WTC11 (cell line): ENCODE data around the gene BAG1.

Experiments
- SMAD3 ChIP-seq: sonication (generic); formaldehyde crosslinking; IDR thresholded peaks from 2 replicates; pipeline ENCODE4 v1.8.0; 2022; ENCODE audit warnings: missing genetic modification reagents, mild to moderate bottlenecking, borderline replicate concordance
- TF ChIP-seq, protein P1 (sequence below): fragments of 250-450 bp; sonication (Bioruptor Pico); IDR thresholded peaks from 2 replicates; pipeline ENCODE4 v1.9.0; 2021; ENCODE audit warnings: mild to moderate bottlenecking
- TF ChIP-seq, protein P2 (sequence below): fragments of 200-600 bp; IDR thresholded peaks from 2 replicates; pipeline ENCODE4 v1.8.0; 2022; ENCODE audit warnings: antibody characterized with exemption

DNA sequence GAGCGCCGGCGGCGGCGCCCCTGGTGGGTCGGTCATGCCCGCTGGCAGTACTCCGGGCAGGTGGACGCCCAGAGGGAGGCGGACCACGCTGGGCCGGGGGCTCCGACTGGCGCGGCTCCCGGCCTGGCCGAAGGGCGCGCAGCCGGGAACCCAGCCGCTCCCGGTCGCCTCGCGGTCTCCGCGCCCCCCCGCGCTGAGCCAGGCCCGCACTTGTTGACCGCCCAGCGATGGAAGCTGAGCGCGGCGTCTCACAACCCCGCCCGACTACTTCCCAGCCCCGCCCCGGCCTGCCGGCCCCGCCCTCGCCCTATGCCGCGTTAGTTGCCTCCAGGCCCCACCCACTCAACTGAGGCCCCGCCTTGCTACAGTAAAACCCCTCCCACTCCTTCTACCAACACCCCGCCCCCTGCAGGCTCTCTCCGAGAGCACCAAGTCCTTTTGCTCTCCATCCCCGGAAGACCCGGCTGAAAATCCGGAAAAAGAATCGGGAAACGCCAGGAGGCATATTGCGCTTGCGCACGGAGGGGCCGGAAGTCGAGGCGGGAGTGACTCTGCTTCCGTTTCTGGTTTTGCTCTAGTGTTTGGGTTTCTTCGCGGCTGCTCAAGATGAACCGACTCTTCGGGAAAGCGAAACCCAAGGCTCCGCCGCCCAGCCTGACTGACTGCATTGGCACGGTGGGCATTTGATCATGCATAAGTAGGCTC is at the start of gene BAG1, which contains the start of gene CHMP5:
- TF ChIP-seq, protein P1, sequence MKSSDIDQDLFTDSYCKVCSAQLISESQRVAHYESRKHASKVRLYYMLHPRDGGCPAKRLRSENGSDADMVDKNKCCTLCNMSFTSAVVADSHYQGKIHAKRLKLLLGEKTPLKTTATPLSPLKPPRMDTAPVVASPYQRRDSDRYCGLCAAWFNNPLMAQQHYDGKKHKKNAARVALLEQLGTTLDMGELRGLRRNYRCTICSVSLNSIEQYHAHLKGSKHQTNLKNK (CRISPR knock-in tag), result no peak
- TF ChIP-seq, protein P2, sequence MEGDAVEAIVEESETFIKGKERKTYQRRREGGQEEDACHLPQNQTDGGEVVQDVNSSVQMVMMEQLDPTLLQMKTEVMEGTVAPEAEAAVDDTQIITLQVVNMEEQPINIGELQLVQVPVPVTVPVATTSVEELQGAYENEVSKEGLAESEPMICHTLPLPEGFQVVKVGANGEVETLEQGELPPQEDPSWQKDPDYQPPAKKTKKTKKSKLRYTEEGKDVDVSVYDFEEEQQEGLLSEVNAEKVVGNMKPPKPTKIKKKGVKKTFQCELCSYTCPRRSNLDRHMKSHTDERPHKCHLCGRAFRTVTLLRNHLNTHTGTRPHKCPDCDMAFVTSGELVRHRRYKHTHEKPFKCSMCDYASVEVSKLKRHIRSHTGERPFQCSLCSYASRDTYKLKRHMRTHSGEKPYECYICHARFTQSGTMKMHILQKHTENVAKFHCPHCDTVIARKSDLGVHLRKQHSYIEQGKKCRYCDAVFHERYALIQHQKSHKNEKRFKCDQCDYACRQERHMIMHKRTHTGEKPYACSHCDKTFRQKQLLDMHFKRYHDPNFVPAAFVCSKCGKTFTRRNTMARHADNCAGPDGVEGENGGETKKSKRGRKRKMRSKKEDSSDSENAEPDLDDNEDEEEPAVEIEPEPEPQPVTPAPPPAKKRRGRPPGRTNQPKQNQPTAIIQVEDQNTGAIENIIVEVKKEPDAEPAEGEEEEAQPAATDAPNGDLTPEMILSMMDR, result no peak
- TF ChIP-seq SMAD3 (CRISPR knock-in tag), result no peak
